ENCODE data around the gene INSRR.

INSRR gene

DNA sequence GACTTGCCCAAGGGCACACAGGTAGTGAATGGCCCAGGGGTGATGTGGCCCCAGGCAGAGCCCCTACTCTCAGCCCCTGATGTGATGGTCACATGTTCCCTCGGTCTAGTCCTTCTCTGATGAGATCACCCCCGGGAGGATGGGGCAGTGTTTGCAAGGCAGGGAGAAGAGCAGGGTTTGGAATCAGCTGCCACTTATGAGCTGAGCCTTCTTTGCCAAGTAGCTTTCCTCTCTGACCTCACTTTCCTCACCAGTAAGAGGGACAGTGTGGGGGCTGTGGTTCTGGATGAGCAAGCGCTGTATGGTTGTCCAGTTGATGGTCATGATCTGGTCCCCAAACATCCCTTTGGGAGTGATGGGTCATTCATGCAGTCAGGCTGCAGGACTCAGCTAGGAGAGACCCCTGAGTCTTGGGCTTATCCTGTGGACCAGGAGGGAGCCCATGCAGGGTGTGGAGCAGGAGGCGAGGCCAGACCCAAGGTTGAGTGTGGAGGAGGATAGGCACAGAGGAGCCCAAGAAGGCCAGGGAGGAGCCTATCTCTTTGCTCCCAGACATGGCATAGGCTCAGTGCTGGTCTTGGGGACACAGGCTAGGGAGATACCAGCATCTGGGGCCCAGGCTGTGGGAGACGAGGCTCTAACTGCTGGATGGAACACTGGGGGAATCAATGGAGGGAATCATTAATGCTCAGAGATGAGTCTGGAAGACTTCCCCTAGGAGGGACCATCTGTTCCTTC, 18.7 kb upstream of the INSRR start:
- DNase-seq (ENCODE audit: extremely low read depth, insufficient read length) = no peak
- no peak for TF ChIP-seq CTCF (IDR thresholded peaks at IDR 0.05; ENCODE audit: insufficient read depth, low read length, poor library complexity, severe bottlenecking)
- Histone ChIP-seq H3K27me3 (replicated peaks; ENCODE audit: control insufficient read depth, insufficient read depth, low read length) (no peaks in the 10 kb centered on the region; the same call in 1 of the 2 replicates), H3K36me3 (ENCODE audit: control insufficient read depth, insufficient read depth, low read length) (no peaks in the 10 kb centered on the region), H3K4me3 (replicated peaks; ENCODE audit: low read depth, low read length) (no peak overlapping the region)

- DNase-seq (ENCODE audit: extremely low read depth, insufficient read length) = no peak
- no peak overlapping the region for H3K4me3 ChIP-seq (replicated peaks; ENCODE audit: low read depth, low read length)
- no peaks in the 10 kb centered on the region for H3K36me3 ChIP-seq (ENCODE audit: control insufficient read depth, insufficient read depth, low read length)
- no peak for TF ChIP-seq CTCF (IDR thresholded peaks at IDR 0.05; ENCODE audit: insufficient read depth, low read length, poor library complexity, severe bottlenecking)
- no peaks in the 10 kb centered on the region; the same call in 1 of the 2 replicates for H3K27me3 ChIP-seq (replicated peaks; ENCODE audit: control insufficient read depth, insufficient read depth, low read length)
These were observed 17.4 kb upstream of the INSRR start for GRCh38 chr1:156876281-156876680.

- no peak overlapping the region for H3K4me3 ChIP-seq (replicated peaks; ENCODE audit: low read depth, low read length)
- DNase-seq (ENCODE audit: extremely low read depth, insufficient read length) = no peak
- no peak for TF ChIP-seq CTCF (IDR thresholded peaks at IDR 0.05; ENCODE audit: insufficient read depth, low read length, poor library complexity, severe bottlenecking)
These were observed 16.4 kb upstream of the INSRR start for GRCh38 chr1:156875341-156875615.

GRCh38 chr1:156874572-156875340, 15.8 kb upstream of the INSRR start:
- no peaks in the 10 kb centered on the region; the same call in 1 of the 2 replicates for H3K27me3 ChIP-seq (replicated peaks; ENCODE audit: control insufficient read depth, insufficient read depth, low read length)
- no peaks in the 10 kb centered on the region for H3K36me3 ChIP-seq (ENCODE audit: control insufficient read depth, insufficient read depth, low read length)
- no peak overlapping the region for H3K4me3 ChIP-seq (replicated peaks; ENCODE audit: low read depth, low read length)
- no peak for TF ChIP-seq CTCF (IDR thresholded peaks at IDR 0.05; ENCODE audit: insufficient read depth, low read length, poor library complexity, severe bottlenecking)
- DNase-seq (ENCODE audit: extremely low read depth, insufficient read length) = no peak

More at GRCh38 chr1:156875341-156875615, 16.4 kb upstream of the INSRR start:
- H3K36me3 ChIP-seq (ENCODE audit: control insufficient read depth, insufficient read depth, low read length) = no peaks in the 10 kb centered on the region
- no peaks in the 10 kb centered on the region; the same call in 1 of the 2 replicates for H3K27me3 ChIP-seq (replicated peaks; ENCODE audit: control insufficient read depth, insufficient read depth, low read length)

DNA sequence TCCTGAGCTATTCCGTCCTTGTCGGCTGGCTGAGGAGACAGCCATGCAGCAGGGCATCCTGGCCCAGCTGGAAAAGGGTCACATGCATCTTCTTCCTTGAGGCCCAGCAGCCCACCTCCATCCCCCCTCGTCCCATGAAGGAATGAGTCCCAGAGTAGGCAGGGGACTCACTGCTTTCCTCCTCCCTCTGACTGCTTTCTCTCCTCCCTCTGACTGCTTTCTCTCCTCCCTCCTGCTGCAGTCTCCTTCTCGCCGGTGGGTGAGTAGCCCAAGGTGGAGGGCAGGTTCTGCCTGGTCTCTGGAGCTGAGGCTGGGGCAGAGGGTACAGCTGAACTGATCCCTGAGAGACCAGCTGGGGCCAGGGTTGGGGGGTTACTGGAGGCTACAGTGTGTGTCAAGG, 15.2 kb upstream of the INSRR start:
- no peak for TF ChIP-seq CTCF (IDR thresholded peaks at IDR 0.05; ENCODE audit: insufficient read depth, low read length, poor library complexity, severe bottlenecking)
- DNase-seq (ENCODE audit: extremely low read depth, insufficient read length) = no peak
- Histone ChIP-seq H3K4me3 (replicated peaks; ENCODE audit: low read depth, low read length) (no peak overlapping the region), H3K36me3 (ENCODE audit: control insufficient read depth, insufficient read depth, low read length) (no peaks in the 10 kb centered on the region), H3K27me3 (replicated peaks; ENCODE audit: control insufficient read depth, insufficient read depth, low read length) (no peaks in the 10 kb centered on the region; the same call in 1 of the 2 replicates)

Data from GM06990 (cell line).